Effector memory CD8-positive, alpha-beta T cell (primary cell): Measurements from ENCODE around the gene TMPRSS15.

Source experiments
- ATAC-seq: fragments of 150-1000 bp; cut with Tn5 transposase; replicated peaks from 2 replicates; pipeline ENCODE4 v1.10.0; 2021; ENCODE audit warnings: mild to moderate bottlenecking, moderate library complexity
- DNase-seq, 3 experiments: peaks; one replicate each; pipeline ENCODE4 v3.0.0; 2021
- H3K27ac Mint-ChIP-seq, 2 donors: one replicate each; pipeline ENCODE4 v1.8.0; 2022; ENCODE audit warnings: mild to moderate bottlenecking in 2 of 2, mixed read lengths in 2 of 2, moderate library complexity in 2 of 2
- H3K27me3 Mint-ChIP-seq, 2 donors: one replicate each; pipeline ENCODE4 v1.8.0; 2022; ENCODE audit warnings: mixed read lengths in 2 of 2
- H3K36me3 Mint-ChIP-seq: one replicate; pipeline ENCODE4 v1.8.0; 2022; ENCODE audit warnings: mild to moderate bottlenecking, moderate library complexity, mixed read lengths; ENCODE audit not compliant: insufficient read depth
- H3K4me1 Mint-ChIP-seq, 2 donors: one replicate each; pipeline ENCODE4 v1.8.0; 2022; ENCODE audit warnings: low read depth in 2 of 2, mixed read lengths in 2 of 2
- H3K4me3 Mint-ChIP-seq, 2 donors: one replicate each; pipeline ENCODE4 v1.8.0; 2022; ENCODE audit warnings: mild to moderate bottlenecking in 2 of 2, mixed read lengths in 2 of 2, moderate library complexity in 2 of 2
- H3K9me3 Mint-ChIP-seq, 2 donors: one replicate each; pipeline ENCODE4 v1.8.0; 2022; ENCODE audit warnings: mixed read lengths in 2 of 2

Gene TMPRSS15

GRCh38 chr21:18298228-18298627 is 105.4 kb downstream of the TMPRSS15 start:
- DNase-seq (no peak), ATAC-seq (no peak)
- Mint-ChIP-seq H3K27me3 (no peaks in the 10 kb centered on the region), H3K27ac (peak overlapping the region in 1 of 2 donors; percentile 27), H3K36me3 (no peaks in the 10 kb centered on the region), H3K9me3 (no peaks in the 10 kb centered on the region), H3K4me1 (no peaks in the 10 kb centered on the region), H3K4me3 (no peak overlapping the region)

GRCh38 chr21:18294100-18294499 is 109.5 kb downstream of the TMPRSS15 start:
- H3K27me3 Mint-ChIP-seq = no peaks in the 10 kb centered on the region
- no peaks in the 10 kb centered on the region for H3K4me1 Mint-ChIP-seq
- DNase-seq (no peak), ATAC-seq (no peak)
- H3K4me3 Mint-ChIP-seq = no peak overlapping the region
- H3K36me3 Mint-ChIP-seq = no peaks in the 10 kb centered on the region
- H3K27ac Mint-ChIP-seq = no peak overlapping the region
- H3K9me3 Mint-ChIP-seq = no peaks in the 10 kb centered on the region

GRCh38 chr21:18289876-18290275 is 113.7 kb downstream of the TMPRSS15 start:
- Mint-ChIP-seq H3K27ac (no peak overlapping the region), H3K27me3 (no peaks in the 10 kb centered on the region)
- no peak for ATAC-seq

DNA sequence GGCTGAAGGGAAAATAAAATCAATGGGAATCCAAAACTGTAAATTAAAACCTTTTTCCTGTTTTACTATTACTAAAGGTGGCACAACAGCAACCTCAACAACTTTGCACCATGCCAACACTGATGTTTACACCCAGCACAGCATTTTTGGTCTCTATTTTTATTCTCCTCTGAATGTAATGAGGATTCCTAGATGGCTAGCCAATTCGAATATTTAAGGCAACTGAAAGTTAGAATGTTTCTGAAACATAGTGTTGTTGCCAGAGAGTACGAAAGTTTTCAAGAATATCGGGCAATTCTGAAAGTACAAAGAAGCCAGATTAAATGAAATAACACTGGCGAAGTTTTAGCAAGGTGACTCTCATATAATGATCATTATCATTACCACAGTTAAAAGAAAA is 118.2 kb downstream of the TMPRSS15 start:
- DNase-seq (no peak), ATAC-seq (no peak)
- Mint-ChIP-seq H3K27ac (no peak overlapping the region), H3K4me1 (no peaks in the 10 kb centered on the region), H3K9me3 (peaks cover 0 to 1% of the 10 kb centered on the region in 2 donors), H3K27me3 (peaks cover 0 to 6% of the 10 kb centered on the region in 2 donors), H3K36me3 (no peaks in the 10 kb centered on the region), H3K4me3 (no peak overlapping the region)

More at GRCh38 chr21:18289876-18290275, 113.7 kb downstream of the TMPRSS15 start:
- Mint-ChIP-seq H3K36me3 (no peaks in the 10 kb centered on the region), H3K4me3 (no peak overlapping the region), H3K4me1 (no peaks in the 10 kb centered on the region), H3K9me3 (no peaks in the 10 kb centered on the region)
- DNase-seq = no peak

GRCh38 chr21:18275781-18276180 is 127.8 kb downstream of the TMPRSS15 start:
- H3K36me3 Mint-ChIP-seq = no peaks in the 10 kb centered on the region
- DNase-seq (no peak), ATAC-seq (no peak)
- peaks cover 0 to 7% of the 10 kb centered on the region in 2 donors for H3K27me3 Mint-ChIP-seq
- H3K4me1 Mint-ChIP-seq = no peaks in the 10 kb centered on the region
- H3K27ac Mint-ChIP-seq = no peak overlapping the region
- peaks cover 0 to 1% of the 10 kb centered on the region in 2 donors for H3K9me3 Mint-ChIP-seq
- H3K4me3 Mint-ChIP-seq = no peak overlapping the region

- H3K27me3 Mint-ChIP-seq = no peaks in the 10 kb centered on the region
- ATAC-seq = no peak
- no peaks in the 10 kb centered on the region for H3K9me3 Mint-ChIP-seq
- no peak for DNase-seq
- H3K4me3 Mint-ChIP-seq = no peak overlapping the region
- no peak overlapping the region for H3K27ac Mint-ChIP-seq
- H3K4me1 Mint-ChIP-seq = no peaks in the 10 kb centered on the region
- no peaks in the 10 kb centered on the region for H3K36me3 Mint-ChIP-seq
Measured at GRCh38 chr21:18274370-18274769, 129.2 kb downstream of the TMPRSS15 start.

- DNase-seq = no peak
- H3K27me3 Mint-ChIP-seq = no peaks in the 10 kb centered on the region
- no peak for ATAC-seq
- H3K9me3 Mint-ChIP-seq = no peaks in the 10 kb centered on the region
- no peak overlapping the region for H3K27ac Mint-ChIP-seq
- no peaks in the 10 kb centered on the region for H3K36me3 Mint-ChIP-seq
- H3K4me3 Mint-ChIP-seq = no peak overlapping the region
- no peaks in the 10 kb centered on the region for H3K4me1 Mint-ChIP-seq
Measured at GRCh38 chr21:18273400-18273799, 130.2 kb downstream of the TMPRSS15 start.

- no peak for ATAC-seq
- Mint-ChIP-seq H3K27me3 (no peaks in the 10 kb centered on the region), H3K4me1 (no peaks in the 10 kb centered on the region), H3K27ac (no peak overlapping the region), H3K36me3 (no peaks in the 10 kb centered on the region), H3K4me3 (no peak overlapping the region), H3K9me3 (peaks cover 0 to 2% of the 10 kb centered on the region in 2 donors)
- no peak for DNase-seq
Measured at GRCh38 chr21:18269856-18270255, 133.7 kb downstream of the TMPRSS15 start.

DNA sequence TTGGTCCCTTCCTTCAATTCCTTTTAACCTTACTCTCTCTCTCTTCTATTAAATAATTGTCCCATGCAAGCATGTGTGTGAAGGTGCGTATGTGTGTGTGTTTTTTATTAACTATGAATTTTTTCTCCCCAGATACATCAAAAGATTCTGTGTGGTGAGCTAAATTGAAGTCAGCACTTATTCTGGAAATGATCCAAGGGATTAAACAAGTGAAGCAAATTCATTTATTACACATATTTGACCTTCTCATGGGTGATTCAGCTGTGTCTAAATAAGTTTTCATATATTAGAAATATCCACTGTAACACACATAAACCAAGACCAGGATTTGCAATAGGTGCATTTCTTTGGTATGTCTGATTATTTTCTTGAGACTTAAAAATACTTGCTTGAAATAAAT is 134.7 kb downstream of the TMPRSS15 start:
- Mint-ChIP-seq H3K4me1 (no peaks in the 10 kb centered on the region), H3K27me3 (no peaks in the 10 kb centered on the region), H3K9me3 (peaks cover 0 to 2% of the 10 kb centered on the region in 2 donors), H3K27ac (no peak overlapping the region), H3K36me3 (no peaks in the 10 kb centered on the region), H3K4me3 (no peak overlapping the region)
- DNase-seq = no peak
- ATAC-seq = no peak

DNA sequence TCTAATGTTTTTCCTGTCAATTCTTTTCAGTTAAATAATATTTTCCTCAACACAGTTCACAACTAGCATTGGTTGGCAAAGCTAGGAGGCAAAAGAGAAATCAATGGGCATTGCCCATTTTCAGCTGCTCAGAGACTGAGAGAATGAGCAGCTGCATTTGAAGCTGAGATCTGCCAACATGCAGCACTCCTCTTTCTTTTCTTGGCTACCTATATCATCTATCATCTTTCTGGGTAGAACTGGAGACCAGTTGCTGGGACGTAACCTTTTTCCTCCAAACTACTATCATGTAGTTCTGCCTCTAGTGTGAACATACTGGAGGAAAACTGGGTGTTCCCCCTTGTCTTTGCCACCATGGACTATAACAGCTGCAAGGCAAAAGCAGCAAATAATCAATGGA is 136.1 kb downstream of the TMPRSS15 start:
- ATAC-seq = no peak
- DNase-seq = no peak
- no peak overlapping the region for H3K27ac Mint-ChIP-seq
- no peaks in the 10 kb centered on the region for H3K36me3 Mint-ChIP-seq
- H3K9me3 Mint-ChIP-seq = peaks cover 0 to 2% of the 10 kb centered on the region in 2 donors
- no peak overlapping the region for H3K4me3 Mint-ChIP-seq
- H3K4me1 Mint-ChIP-seq = no peaks in the 10 kb centered on the region
- H3K27me3 Mint-ChIP-seq = no peaks in the 10 kb centered on the region

DNA sequence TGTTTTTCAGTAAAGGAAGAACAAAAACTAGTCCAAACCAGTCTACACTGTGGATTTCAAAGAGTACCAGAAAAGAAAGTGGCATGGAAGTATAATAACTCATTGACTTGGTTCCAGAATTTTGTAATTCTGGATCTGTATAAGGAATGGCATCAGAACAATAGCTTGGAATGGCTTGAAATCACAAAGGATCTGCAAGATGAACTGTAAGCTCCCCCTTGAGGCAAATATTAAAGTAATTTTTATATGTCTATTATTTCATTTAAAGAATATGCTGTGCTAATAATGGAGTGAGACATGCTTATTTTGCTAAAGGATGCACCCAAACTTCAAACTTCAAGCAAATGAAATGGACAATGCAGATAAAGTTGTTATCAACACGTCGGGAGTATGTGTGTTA is 137.6 kb downstream of the TMPRSS15 start:
- Mint-ChIP-seq H3K4me1 (no peaks in the 10 kb centered on the region), H3K27ac (no peak overlapping the region), H3K4me3 (no peak overlapping the region), H3K9me3 (peaks cover 0 to 2% of the 10 kb centered on the region in 2 donors), H3K36me3 (no peaks in the 10 kb centered on the region), H3K27me3 (no peaks in the 10 kb centered on the region)
- ATAC-seq (no peak), DNase-seq (no peak)

GRCh38 chr21:18253799-18254198 is 149.8 kb downstream of the TMPRSS15 start:
- Mint-ChIP-seq H3K27ac (no peak overlapping the region), H3K4me3 (no peak overlapping the region), H3K36me3 (no peaks in the 10 kb centered on the region), H3K27me3 (no peaks in the 10 kb centered on the region), H3K9me3 (no peaks in the 10 kb centered on the region), H3K4me1 (no peaks in the 10 kb centered on the region)
- no peak for ATAC-seq
- DNase-seq = no peak

GRCh38 chr21:18253221-18253620 is 150.4 kb downstream of the TMPRSS15 start:
- Mint-ChIP-seq H3K4me1 (no peaks in the 10 kb centered on the region), H3K9me3 (no peaks in the 10 kb centered on the region), H3K36me3 (no peaks in the 10 kb centered on the region), H3K27ac (no peak overlapping the region), H3K27me3 (no peaks in the 10 kb centered on the region), H3K4me3 (no peak overlapping the region)
- no peak for ATAC-seq
- DNase-seq = no peak

DNA sequence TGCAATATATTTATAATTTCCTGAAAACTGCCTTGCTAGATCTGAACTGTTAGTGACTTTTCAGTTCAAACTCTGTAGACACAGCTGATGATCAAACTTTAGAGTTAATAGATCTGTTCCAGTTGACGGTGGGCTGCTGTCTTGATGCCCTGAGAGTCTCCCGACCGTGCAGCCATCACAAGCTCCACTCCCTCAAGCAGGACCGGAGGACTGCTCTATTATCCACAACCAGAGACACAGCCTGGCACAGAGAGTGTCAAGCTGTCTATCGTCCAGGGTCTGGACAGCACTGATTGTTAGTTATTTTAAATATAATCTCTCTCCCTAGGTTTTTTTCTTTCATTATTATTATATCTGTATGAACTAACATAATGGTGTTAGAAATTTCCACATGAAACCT is 150.9 kb downstream of the TMPRSS15 start:
- no peak for ATAC-seq
- no peak overlapping the region for H3K27ac Mint-ChIP-seq
- H3K4me1 Mint-ChIP-seq = no peaks in the 10 kb centered on the region
- H3K9me3 Mint-ChIP-seq = no peaks in the 10 kb centered on the region
- no peak overlapping the region for H3K4me3 Mint-ChIP-seq
- H3K36me3 Mint-ChIP-seq = no peaks in the 10 kb centered on the region
- no peak for DNase-seq
- no peaks in the 10 kb centered on the region for H3K27me3 Mint-ChIP-seq

DNA sequence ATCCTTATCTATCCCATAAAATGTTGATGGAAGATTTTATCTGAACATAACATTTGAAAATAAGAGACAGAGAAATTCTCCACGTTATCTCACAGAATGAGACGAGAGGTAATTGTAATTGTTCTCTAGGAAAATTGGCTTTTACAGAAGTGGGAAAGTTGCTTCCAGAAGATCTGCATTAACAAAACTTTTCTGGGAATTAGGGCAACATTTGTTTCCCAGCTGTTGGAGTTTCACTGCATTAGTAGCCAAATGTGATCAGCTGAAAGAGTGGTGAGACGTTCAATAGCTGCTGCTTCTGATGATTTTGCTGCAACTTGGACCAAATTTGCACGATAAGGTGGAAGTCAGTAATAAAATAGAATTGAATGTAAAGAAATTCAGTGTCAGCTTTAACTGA is 151.3 kb downstream of the TMPRSS15 start:
- H3K27me3 Mint-ChIP-seq = no peaks in the 10 kb centered on the region
- ATAC-seq (no peak), DNase-seq (no peak)
- H3K27ac Mint-ChIP-seq = no peak overlapping the region
- H3K4me3 Mint-ChIP-seq = no peak overlapping the region
- no peaks in the 10 kb centered on the region for H3K9me3 Mint-ChIP-seq
- no peaks in the 10 kb centered on the region for H3K4me1 Mint-ChIP-seq
- no peaks in the 10 kb centered on the region for H3K36me3 Mint-ChIP-seq
